ENCODE data around the gene OPRD1.

DNA sequence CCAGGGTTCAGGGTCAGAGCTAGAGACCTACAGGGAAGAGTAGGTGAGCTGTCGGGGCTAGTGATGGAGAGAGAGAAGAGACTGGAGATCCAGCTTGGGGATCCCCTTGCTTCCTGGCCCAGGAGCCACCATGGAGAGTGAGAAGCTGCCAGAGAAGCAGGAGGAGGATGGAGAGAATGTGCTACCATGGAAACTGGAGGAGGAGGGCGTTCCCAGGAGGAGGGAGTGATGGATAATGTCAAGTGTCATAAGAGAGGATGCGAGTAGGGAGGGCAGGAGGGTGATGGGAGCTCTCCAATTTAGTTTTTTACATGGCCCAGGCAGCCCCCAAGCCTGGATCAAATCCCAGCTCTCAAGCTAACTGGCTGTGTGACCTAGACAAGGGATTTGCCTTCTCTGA is 55.9 kb downstream of the OPRD1 start:
- TF ChIP-seq, protein P1, sequence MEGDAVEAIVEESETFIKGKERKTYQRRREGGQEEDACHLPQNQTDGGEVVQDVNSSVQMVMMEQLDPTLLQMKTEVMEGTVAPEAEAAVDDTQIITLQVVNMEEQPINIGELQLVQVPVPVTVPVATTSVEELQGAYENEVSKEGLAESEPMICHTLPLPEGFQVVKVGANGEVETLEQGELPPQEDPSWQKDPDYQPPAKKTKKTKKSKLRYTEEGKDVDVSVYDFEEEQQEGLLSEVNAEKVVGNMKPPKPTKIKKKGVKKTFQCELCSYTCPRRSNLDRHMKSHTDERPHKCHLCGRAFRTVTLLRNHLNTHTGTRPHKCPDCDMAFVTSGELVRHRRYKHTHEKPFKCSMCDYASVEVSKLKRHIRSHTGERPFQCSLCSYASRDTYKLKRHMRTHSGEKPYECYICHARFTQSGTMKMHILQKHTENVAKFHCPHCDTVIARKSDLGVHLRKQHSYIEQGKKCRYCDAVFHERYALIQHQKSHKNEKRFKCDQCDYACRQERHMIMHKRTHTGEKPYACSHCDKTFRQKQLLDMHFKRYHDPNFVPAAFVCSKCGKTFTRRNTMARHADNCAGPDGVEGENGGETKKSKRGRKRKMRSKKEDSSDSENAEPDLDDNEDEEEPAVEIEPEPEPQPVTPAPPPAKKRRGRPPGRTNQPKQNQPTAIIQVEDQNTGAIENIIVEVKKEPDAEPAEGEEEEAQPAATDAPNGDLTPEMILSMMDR (conservative IDR thresholded peaks at IDR 0.05; ENCODE audit: low read depth, low read length): no peak
- TF ChIP-seq MAZ (IDR thresholded peaks at IDR 0.05; ENCODE audit: borderline replicate concordance, low read depth, low read length) (no peak), POLR2A (IDR thresholded peaks at IDR 0.05; ENCODE audit: low read depth, low read length) (no peak), RFX5 (IDR thresholded peaks at IDR 0.05; ENCODE audit: low read depth, low read length) (no peak), RCOR1 (IDR thresholded peaks at IDR 0.05; ENCODE audit: insufficient replicate concordance, low read length) (no peak), MXI1 (IDR thresholded peaks at IDR 0.05; ENCODE audit: borderline replicate concordance, low read depth, low read length) (no peak), RAD21 (IDR thresholded peaks at IDR 0.05; ENCODE audit: low read length) (no peak)
